ENCODE results near the gene SPEM2.

The SPEM2 gene

DNA sequence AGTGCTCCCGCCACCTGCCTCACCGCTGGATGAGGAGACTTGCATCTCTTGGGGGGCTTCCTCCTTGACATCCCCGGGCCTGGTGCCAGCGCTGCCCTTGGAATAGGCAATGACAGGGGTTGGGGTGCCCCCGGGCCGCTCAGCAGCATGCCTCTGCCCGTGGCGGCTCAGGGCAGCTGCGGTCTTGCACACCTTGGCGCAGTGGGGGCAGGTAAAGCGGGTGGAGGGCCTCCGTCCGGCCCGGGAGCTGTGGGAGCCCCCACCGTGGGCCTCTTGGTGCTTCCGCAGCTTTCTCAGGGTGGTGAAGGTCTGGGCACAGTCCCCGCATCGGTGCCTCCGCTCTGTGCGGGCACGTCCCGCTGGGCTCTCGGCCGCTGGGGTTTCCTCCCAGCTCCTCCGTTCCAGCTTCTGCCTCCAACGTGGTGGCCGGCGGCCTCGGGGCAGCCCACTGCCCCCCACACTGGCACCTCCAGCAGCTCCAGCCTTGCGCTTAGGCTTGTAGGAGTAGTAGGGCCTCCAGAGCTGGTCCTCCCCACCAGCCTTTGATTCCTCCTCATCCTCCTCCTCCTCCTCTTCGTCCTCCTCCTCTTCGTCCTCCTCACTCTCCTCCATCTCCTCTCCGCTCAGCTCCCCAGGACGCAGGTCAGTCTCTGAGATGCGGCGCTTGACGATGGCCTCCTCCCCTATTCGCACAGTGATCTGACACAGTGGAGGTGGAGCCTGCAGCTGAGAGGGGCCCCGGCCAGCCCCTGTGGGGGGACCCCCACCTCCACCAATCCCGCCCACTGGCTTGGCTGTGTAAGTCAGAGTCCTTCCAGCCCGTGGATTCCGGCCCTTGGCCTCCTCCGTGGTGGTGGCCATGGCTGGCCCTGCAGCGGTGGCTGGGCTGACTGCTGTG is 37.3 kb downstream of the SPEM2 start:
- Histone ChIP-seq H3K27me3 (replicated peaks; ENCODE audit: control insufficient read depth, insufficient read depth, low read length, poor library complexity, severe bottlenecking) (no peaks in the 10 kb centered on the region), H3K9me3 (ENCODE audit: control insufficient read depth, low read length) (no peaks in the 10 kb centered on the region), H3K27ac (ENCODE audit: insufficient read depth, low read length, poor library complexity, severe bottlenecking) (no peak overlapping the region), H3K4me1 (ENCODE audit: control insufficient read depth, insufficient read depth, low read length, poor library complexity, severe bottlenecking) (no peaks in the 10 kb centered on the region), H3K36me3 (ENCODE audit: control insufficient read depth, insufficient read depth, low read length) (peaks cover 38% of the 10 kb centered on the region), H3K4me3 (ENCODE audit: insufficient read depth, low read depth, low read length, poor library complexity, severe bottlenecking) (no peak overlapping the region)
- DNase-seq, result no peak

DNA sequence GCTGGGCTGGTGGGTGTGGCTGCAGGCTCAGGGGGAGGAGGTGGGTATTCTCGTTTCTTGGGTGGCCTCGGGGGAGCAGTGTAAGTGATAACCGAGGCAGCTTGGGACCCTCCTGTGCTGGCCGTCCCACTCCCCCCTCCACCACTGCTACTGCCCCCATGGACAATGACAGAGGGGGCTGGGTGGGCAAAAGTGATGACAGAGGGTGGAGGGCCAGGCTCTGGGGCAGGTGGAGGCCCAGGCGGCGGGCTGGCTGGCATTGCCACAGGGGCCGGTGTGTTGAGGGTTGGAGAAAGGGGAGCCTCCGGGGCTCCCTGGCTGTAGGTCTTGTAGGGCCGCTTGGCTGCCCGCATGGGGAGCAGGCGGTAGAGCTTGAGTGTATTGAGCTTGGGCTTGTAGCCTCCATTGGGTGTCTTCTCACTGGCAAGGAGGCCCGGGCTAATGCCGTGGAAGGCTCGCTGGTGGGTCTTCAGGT is 38.0 kb downstream of the SPEM2 start:
- Histone ChIP-seq H3K9me3 (ENCODE audit: control insufficient read depth, low read length) (no peaks in the 10 kb centered on the region), H3K4me1 (ENCODE audit: control insufficient read depth, insufficient read depth, low read length, poor library complexity, severe bottlenecking) (no peaks in the 10 kb centered on the region), H3K27ac (ENCODE audit: insufficient read depth, low read length, poor library complexity, severe bottlenecking) (no peak overlapping the region), H3K27me3 (replicated peaks; ENCODE audit: control insufficient read depth, insufficient read depth, low read length, poor library complexity, severe bottlenecking) (no peaks in the 10 kb centered on the region), H3K36me3 (ENCODE audit: control insufficient read depth, insufficient read depth, low read length) (peaks cover 38% of the 10 kb centered on the region), H3K4me3 (ENCODE audit: insufficient read depth, low read depth, low read length, poor library complexity, severe bottlenecking) (no peak overlapping the region)
- DNase-seq, result no peak

DNA sequence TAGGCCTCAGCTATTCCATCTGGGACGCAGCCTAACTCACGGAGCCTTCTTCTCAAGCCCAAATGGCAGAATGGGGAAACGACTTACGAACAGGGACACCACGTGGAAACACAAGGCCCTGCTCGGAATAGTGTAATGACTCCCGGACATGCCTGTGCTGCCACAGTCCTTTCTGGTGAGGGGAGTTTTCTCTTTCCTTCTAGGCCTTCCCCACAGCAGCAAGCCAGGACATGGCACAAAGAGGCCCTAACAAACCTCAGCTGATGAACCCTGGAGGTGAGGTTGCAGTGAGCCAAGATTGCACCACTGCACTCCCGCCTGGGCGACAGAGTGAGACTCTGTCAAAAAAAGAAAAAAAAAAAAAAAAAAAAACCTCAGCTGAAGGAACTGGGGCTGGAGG is 38.7 kb downstream of the SPEM2 start:
- H3K36me3 ChIP-seq (ENCODE audit: control insufficient read depth, insufficient read depth, low read length), result peaks cover 38% of the 10 kb centered on the region

DNA sequence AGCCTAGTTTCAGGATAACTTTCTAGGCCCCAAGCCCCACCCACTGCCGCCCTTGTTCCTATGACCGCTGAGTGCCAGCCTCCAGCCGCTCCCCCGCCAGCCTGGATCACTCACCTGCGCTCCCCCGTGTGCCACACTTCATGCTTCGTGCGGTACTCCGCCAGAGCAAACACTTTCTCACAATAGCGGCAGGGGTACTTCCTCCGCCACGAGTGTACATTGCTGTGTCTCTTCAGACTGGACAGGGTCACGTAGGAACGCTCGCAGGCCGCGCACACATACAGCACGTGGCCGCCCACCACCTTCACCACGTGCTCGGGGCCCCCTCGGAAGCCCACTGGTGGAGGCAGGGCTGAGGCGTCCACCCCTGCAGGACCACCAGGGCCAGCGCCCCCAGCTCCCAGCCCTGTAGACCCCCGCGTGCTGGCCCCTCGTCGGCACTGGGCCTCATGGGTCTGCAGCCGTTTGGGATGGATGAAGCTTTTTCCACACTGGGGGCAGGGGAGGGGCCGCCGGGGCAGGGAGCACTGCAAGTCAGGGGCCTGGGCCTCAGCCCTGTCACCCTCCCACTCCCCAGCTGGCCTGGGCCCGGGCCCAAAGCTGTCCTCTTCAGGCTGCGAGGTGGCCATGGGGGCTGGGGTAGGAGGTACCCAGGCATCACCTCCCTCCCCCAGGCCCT is 40.3 kb downstream of the SPEM2 start:
- no peak for DNase-seq
- H3K36me3 ChIP-seq (ENCODE audit: control insufficient read depth, insufficient read depth, low read length), result peaks cover 38% of the 10 kb centered on the region

More for the DNA sequence above, 38.7 kb downstream of the SPEM2 start:
- Histone ChIP-seq H3K27me3 (replicated peaks; ENCODE audit: control insufficient read depth, insufficient read depth, low read length, poor library complexity, severe bottlenecking) (no peaks in the 10 kb centered on the region), H3K4me1 (ENCODE audit: control insufficient read depth, insufficient read depth, low read length, poor library complexity, severe bottlenecking) (no peaks in the 10 kb centered on the region), H3K4me3 (ENCODE audit: insufficient read depth, low read depth, low read length, poor library complexity, severe bottlenecking) (no peak overlapping the region), H3K27ac (ENCODE audit: insufficient read depth, low read length, poor library complexity, severe bottlenecking) (no peak overlapping the region), H3K9me3 (ENCODE audit: control insufficient read depth, low read length) (no peaks in the 10 kb centered on the region)
- no peak for DNase-seq

DNA sequence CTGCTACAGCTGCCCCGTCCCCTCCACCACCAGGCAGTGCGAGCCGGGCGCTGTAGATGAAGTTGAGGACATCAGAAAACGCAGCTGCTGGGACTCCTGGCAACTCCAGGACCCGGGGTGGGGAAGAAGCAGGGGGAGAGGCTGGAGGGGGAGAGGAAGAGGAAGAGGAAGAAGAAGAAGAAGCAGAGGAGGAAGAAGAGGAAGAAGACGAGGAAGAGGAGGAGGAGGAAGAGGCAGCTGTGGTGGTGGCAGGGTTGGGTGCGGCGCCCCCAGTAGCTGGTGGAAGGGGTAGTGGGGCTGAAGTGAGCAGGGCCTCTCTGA is 40.9 kb downstream of the SPEM2 start:
- DNase-seq, result no peak
- H3K9me3 ChIP-seq (ENCODE audit: control insufficient read depth, low read length), result no peaks in the 10 kb centered on the region
- H3K27me3 ChIP-seq (replicated peaks; ENCODE audit: control insufficient read depth, insufficient read depth, low read length, poor library complexity, severe bottlenecking), result no peaks in the 10 kb centered on the region
- H3K4me1 ChIP-seq (ENCODE audit: control insufficient read depth, insufficient read depth, low read length, poor library complexity, severe bottlenecking), result no peaks in the 10 kb centered on the region
- no peak overlapping the region for H3K27ac ChIP-seq (ENCODE audit: insufficient read depth, low read length, poor library complexity, severe bottlenecking)
- H3K36me3 ChIP-seq (ENCODE audit: control insufficient read depth, insufficient read depth, low read length), result peaks cover 38% of the 10 kb centered on the region
- no peak overlapping the region for H3K4me3 ChIP-seq (ENCODE audit: insufficient read depth, low read depth, low read length, poor library complexity, severe bottlenecking)

More for the DNA sequence above, 40.3 kb downstream of the SPEM2 start:
- no peaks in the 10 kb centered on the region for H3K4me1 ChIP-seq (ENCODE audit: control insufficient read depth, insufficient read depth, low read length, poor library complexity, severe bottlenecking)
- H3K4me3 ChIP-seq (ENCODE audit: insufficient read depth, low read depth, low read length, poor library complexity, severe bottlenecking), result no peak overlapping the region
- no peaks in the 10 kb centered on the region for H3K9me3 ChIP-seq (ENCODE audit: control insufficient read depth, low read length)
- no peaks in the 10 kb centered on the region for H3K27me3 ChIP-seq (replicated peaks; ENCODE audit: control insufficient read depth, insufficient read depth, low read length, poor library complexity, severe bottlenecking)
- H3K27ac ChIP-seq (ENCODE audit: insufficient read depth, low read length, poor library complexity, severe bottlenecking), result no peak overlapping the region

DNA sequence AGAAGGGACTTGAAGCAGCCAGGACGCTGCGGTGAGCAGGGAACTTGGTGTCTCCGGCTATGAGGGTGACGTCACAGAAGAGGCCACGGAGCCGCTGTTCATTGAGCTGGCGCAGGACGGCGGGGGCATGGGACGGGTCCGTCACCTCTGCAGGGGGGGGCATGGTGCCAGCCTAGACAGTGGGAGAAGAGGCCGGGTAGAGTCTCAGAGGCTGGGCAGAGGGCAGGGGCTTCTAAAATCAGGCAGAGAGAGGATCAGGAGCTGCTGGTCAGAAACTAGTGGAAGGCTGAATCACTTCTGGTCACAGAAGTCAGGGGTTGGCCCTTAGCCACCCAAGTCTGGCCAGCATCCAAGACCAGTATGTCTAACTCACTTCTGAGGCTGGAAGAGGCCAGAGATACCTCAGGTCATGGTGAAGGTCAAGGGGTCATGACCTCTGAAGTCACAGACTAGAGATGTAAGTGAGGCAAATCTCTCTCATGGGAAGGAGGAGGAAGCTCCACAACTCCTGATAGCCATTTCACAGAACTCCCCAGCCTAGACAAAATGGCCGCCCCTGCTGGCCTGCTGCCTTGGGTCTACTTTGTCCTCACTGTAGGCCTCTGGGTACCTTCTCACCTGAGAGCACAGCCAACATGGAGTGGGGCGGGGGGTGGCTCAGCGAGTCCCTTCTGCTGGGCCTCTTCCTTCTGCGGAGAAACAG is 41.4 kb downstream of the SPEM2 start:
- no peak for DNase-seq
- peaks cover 38% of the 10 kb centered on the region for H3K36me3 ChIP-seq (ENCODE audit: control insufficient read depth, insufficient read depth, low read length)
- H3K27me3 ChIP-seq (replicated peaks; ENCODE audit: control insufficient read depth, insufficient read depth, low read length, poor library complexity, severe bottlenecking), result no peaks in the 10 kb centered on the region
- H3K4me3 ChIP-seq (ENCODE audit: insufficient read depth, low read depth, low read length, poor library complexity, severe bottlenecking), result no peak overlapping the region
- no peaks in the 10 kb centered on the region for H3K9me3 ChIP-seq (ENCODE audit: control insufficient read depth, low read length)
- H3K27ac ChIP-seq (ENCODE audit: insufficient read depth, low read length, poor library complexity, severe bottlenecking), result no peak overlapping the region
- H3K4me1 ChIP-seq (ENCODE audit: control insufficient read depth, insufficient read depth, low read length, poor library complexity, severe bottlenecking), result no peaks in the 10 kb centered on the region

DNA sequence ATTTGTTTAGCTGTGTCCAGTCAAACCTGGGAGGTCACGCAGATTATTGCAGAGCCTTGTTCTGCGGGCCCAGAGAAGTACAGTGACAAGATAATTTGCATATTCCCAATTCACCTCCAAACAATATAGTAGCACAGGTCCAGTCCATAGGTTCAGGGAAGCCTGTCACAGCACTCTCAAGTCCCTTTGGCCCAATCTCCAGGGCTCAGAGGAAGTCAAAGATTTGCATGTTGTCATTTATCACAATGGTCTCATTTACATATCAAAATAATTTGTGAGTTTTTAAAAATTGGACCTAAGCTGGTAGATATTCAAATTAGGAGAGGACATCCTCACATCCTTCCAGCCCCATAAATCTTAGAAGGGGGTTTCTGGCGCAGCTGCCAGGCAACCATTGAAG is 42.1 kb downstream of the SPEM2 start:
- Histone ChIP-seq H3K4me1 (ENCODE audit: control insufficient read depth, insufficient read depth, low read length, poor library complexity, severe bottlenecking) (no peaks in the 10 kb centered on the region), H3K9me3 (ENCODE audit: control insufficient read depth, low read length) (no peaks in the 10 kb centered on the region), H3K27me3 (replicated peaks; ENCODE audit: control insufficient read depth, insufficient read depth, low read length, poor library complexity, severe bottlenecking) (no peaks in the 10 kb centered on the region), H3K36me3 (ENCODE audit: control insufficient read depth, insufficient read depth, low read length) (peaks cover 38% of the 10 kb centered on the region), H3K27ac (ENCODE audit: insufficient read depth, low read length, poor library complexity, severe bottlenecking) (no peak overlapping the region), H3K4me3 (ENCODE audit: insufficient read depth, low read depth, low read length, poor library complexity, severe bottlenecking) (no peak overlapping the region)
- DNase-seq, result no peak

DNA sequence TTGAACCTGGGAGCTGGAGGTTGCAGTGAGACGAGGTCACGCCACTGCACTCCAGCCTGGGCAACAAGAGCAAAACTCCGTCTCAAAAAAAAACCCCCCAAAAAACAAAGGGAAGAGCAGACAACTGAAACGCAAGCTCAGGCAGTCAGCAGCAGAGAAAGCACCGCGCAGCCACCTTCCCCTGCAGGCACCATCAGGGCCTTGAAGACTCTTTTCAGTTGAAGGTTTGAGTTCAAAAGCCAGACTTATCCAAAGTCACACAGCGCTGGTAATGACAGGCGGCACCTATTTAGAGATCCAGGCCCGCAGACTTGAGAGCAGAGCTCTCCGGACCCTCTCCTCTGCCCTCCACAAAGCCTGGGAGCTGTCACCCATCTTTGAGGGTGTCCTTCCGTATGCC is 42.9 kb downstream of the SPEM2 start:
- H3K4me1 ChIP-seq (ENCODE audit: control insufficient read depth, insufficient read depth, low read length, poor library complexity, severe bottlenecking), result no peaks in the 10 kb centered on the region
- H3K27ac ChIP-seq (ENCODE audit: insufficient read depth, low read length, poor library complexity, severe bottlenecking), result no peak overlapping the region
- H3K36me3 ChIP-seq (ENCODE audit: control insufficient read depth, insufficient read depth, low read length), result peaks cover 30% of the 10 kb centered on the region
- no peaks in the 10 kb centered on the region for H3K9me3 ChIP-seq (ENCODE audit: control insufficient read depth, low read length)
- H3K4me3 ChIP-seq (ENCODE audit: insufficient read depth, low read depth, low read length, poor library complexity, severe bottlenecking), result no peak overlapping the region
- no peak for DNase-seq
- H3K27me3 ChIP-seq (replicated peaks; ENCODE audit: control insufficient read depth, insufficient read depth, low read length, poor library complexity, severe bottlenecking), result no peaks in the 10 kb centered on the region

DNA sequence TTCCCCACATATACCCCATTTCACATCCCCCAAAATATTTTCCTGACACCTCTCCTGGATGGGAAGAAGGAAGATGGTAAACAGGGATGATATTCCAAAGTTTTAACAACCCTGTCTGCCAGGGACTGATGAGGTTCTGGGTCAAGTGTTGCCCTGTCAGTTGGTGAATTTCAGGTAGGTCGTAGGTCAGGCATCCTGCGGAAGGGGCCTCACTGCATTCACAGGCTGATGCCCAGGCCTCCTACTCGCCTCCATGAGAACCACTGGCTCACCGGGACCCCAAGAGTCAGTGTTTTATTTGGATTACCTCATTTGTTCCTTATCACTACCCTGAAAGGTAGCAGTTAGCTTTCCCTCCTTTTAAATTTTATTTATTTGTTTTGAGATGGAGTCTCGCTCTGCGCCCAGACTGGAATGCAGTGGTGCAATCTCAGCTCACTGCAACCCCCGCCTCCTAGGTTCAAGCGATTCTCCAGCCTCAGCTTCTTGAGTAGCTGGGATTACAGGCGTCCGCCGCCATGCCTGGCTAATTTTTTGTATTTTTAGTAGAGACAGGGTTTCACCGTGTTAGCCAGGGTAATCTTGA is 43.5 kb downstream of the SPEM2 start:
- Histone ChIP-seq H3K27me3 (replicated peaks; ENCODE audit: control insufficient read depth, insufficient read depth, low read length, poor library complexity, severe bottlenecking) (no peaks in the 10 kb centered on the region), H3K4me3 (ENCODE audit: insufficient read depth, low read depth, low read length, poor library complexity, severe bottlenecking) (no peak overlapping the region), H3K36me3 (ENCODE audit: control insufficient read depth, insufficient read depth, low read length) (peaks cover 24% of the 10 kb centered on the region), H3K9me3 (ENCODE audit: control insufficient read depth, low read length) (no peaks in the 10 kb centered on the region), H3K4me1 (ENCODE audit: control insufficient read depth, insufficient read depth, low read length, poor library complexity, severe bottlenecking) (no peaks in the 10 kb centered on the region), H3K27ac (ENCODE audit: insufficient read depth, low read length, poor library complexity, severe bottlenecking) (no peak overlapping the region)
- no peak for DNase-seq

Data from effector memory CD4-positive, alpha-beta T cell (primary cell).